Bronchial epithelial cell (primary cell): ENCODE results near the gene CBLL1. TPM values are rescaled to one million over a fixed set of nuclear protein-coding genes. Genes with fewer than 3 reads are reported as not detected.

Experiments used
- DNase-seq: peaks from one replicate; pipeline ENCODE4 v3.0.0-alpha.2; 2010; ENCODE audit warnings: low read depth
- FAIRE-seq: peaks from 2 replicates; lab custom pipeline; 2011; peaks lifted over from hg19 to GRCh38; lab: Jason Lieb, UNC
- H3K27me3 ChIP-seq: 2 replicates; pipeline ENCODE4 v1.5.1; 2011; ENCODE audit warnings: low read length; ENCODE audit not compliant: control insufficient read depth, insufficient read depth
- H3K36me3 ChIP-seq: 2 replicates; pipeline ENCODE4 v1.5.1; 2011; ENCODE audit warnings: low read length; ENCODE audit not compliant: control insufficient read depth, insufficient read depth
- H3K4me3 ChIP-seq: 2 replicates; pipeline ENCODE4 v1.5.1; 2011; ENCODE audit warnings: mild to moderate bottlenecking, low read depth, low read length, control low read depth
- CTCF ChIP-seq: IDR thresholded peaks from 2 replicates; pipeline ENCODE4 v1.5.1; 2011; ENCODE audit warnings: mild to moderate bottlenecking, moderate library complexity, low read length, control low read depth, inconsistent platforms; ENCODE audit not compliant: insufficient read depth, severe bottlenecking
- total RNA-seq: library from RNA; depleted of rRNA; stranded (reverse); fragments of >200 nt; gene quantifications from 2 replicates; pipeline ENCODE4 v1.2.1, GENCODE V29; 2014

Gene CBLL1
- total RNA-seq, 1 donor from 2014 or later: 9.0 TPM

- FAIRE-seq: no peak
- H3K27me3 ChIP-seq: no peaks in the 10 kb centered on the region
- no peak for TF ChIP-seq CTCF
- no peaks in the 10 kb centered on the region for H3K36me3 ChIP-seq
- H3K4me3 ChIP-seq: no peak overlapping the region
- no peak for DNase-seq
These were observed 33.8 kb downstream of the CBLL1 start for GRCh38 chr7:107777702-107778101.

DNA sequence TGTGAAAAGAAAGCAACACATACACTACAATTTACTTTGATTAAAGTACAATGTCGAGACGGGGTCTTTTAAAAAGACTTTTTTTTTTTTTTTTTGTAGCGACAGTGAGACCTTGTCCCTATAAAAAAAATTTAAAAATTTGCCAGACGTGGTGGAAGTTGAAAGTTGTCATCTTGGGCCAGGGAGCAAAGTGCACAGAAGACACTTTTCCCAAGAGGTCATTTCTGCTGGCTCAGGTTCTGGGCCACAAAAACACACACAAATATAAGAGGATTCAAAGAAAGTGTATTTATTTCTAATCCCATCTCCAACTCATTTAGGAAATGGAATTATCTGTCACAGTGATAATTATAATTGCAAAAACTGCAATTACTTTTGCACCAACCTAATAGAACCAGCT lies 34.3 kb downstream of the CBLL1 start:
- no peak for TF ChIP-seq CTCF
- DNase-seq (no peak), FAIRE-seq (no peak)
- H3K27me3 ChIP-seq: no peaks in the 10 kb centered on the region
- H3K4me3 ChIP-seq: no peak overlapping the region
- no peaks in the 10 kb centered on the region for H3K36me3 ChIP-seq

- Histone ChIP-seq H3K4me3 (no peak overlapping the region), H3K36me3 (no peaks in the 10 kb centered on the region), H3K27me3 (no peaks in the 10 kb centered on the region)
- no peak for DNase-seq
- no peak for TF ChIP-seq CTCF
- no peak for FAIRE-seq
These were observed 35.7 kb downstream of the CBLL1 start for GRCh38 chr7:107779647-107780099.

DNA sequence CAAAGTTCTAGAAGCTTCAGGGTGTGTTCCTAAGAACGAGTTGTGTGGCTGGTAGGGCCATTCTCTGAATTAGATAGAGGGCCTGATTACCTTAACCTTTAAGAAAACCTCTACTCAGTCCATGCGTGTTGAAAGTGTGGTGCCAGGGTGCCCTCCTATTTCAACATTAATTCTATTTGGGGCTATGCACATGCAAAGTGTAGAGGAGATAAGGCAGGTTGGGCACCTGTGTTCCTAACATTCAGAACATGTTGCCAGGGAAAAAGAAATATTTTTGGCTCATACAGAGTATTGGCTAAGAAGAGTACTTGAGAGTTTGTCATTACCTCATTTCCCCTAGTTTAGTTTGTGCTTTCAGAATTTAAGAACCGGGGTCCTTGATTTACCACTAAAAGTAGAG lies 38.4 kb downstream of the CBLL1 start:
- Histone ChIP-seq H3K27me3 (no peaks in the 10 kb centered on the region), H3K4me3 (no peak overlapping the region), H3K36me3 (no peaks in the 10 kb centered on the region)
- DNase-seq (no peak), FAIRE-seq (no peak)
- no peak for TF ChIP-seq CTCF

- TF ChIP-seq CTCF: no peak
- FAIRE-seq (no peak), DNase-seq (no peak)
- H3K4me3 ChIP-seq: no peak overlapping the region
- H3K36me3 ChIP-seq: no peaks in the 10 kb centered on the region
- no peaks in the 10 kb centered on the region for H3K27me3 ChIP-seq
These were observed 39.7 kb downstream of the CBLL1 start for GRCh38 chr7:107783648-107784047.

GRCh38 chr7:107785170-107785569 lies 41.2 kb downstream of the CBLL1 start:
- no peaks in the 10 kb centered on the region for H3K36me3 ChIP-seq
- no peak overlapping the region for H3K4me3 ChIP-seq
- DNase-seq (peak; percentile 8), FAIRE-seq (no peak)
- no peaks in the 10 kb centered on the region for H3K27me3 ChIP-seq
- no peak for TF ChIP-seq CTCF
